Left ventricle myocardium inferior (tissue), 1 donor: Measurements from ENCODE around the gene ZNF25. TPM values are rescaled to one million over a fixed set of nuclear protein-coding genes. Genes with fewer than 3 reads are reported as not detected.
A peak's percentile ranks its signal among the peaks of the same experiment; 100 is the strongest.
"Not testable (repeated sequence)": the region's sequence is repeated elsewhere in the genome, so short reads cannot be mapped to it uniquely, and the experiment has no call there.

Source experiments
- DNase-seq: peaks from one replicate; pipeline ENCODE4 v3.0.0-alpha.2; 2020
- H3K27ac ChIP-seq: fragments of 200-600 bp; replicated peaks from 2 replicates; pipeline ENCODE4 v1.8.0; 2021
- H3K27me3 ChIP-seq: fragments of 200-600 bp; 2 replicates; pipeline ENCODE4 v1.8.0; 2021; ENCODE audit warnings: low read depth
- H3K36me3 ChIP-seq: fragments of 200-600 bp; 2 replicates; pipeline ENCODE4 v1.8.0; 2021
- H3K4me1 ChIP-seq: fragments of 200-600 bp; 2 replicates; pipeline ENCODE4 v1.8.0; 2021
- H3K4me3 ChIP-seq: fragments of 200-600 bp; 2 replicates; pipeline ENCODE4 v1.8.0; 2021; ENCODE audit warnings: mild to moderate bottlenecking, moderate library complexity
- H3K9me3 ChIP-seq: fragments of 200-600 bp; replicated peaks from 2 replicates; pipeline ENCODE4 v1.8.0; 2021
- intact Hi-C: fragments of 100-400 bp; cut with micrococcal nuclease; formaldehyde crosslinking; loops from one replicate; pipeline ENCODE4 v1.11.0; 2022
- long read RNA-seq: library from polyadenylated mRNA; unstranded; transcript quantifications from one replicate; pipeline ENCODE4 v2.0.0, GENCODE V29; 2021
- total RNA-seq: library from RNA; stranded (reverse); fragmentation: NEBNext Ultra II Directional; extraction: Animal tissue kit (Norgen Biotek cat#: 25700); gene quantifications from one replicate; pipeline ENCODE4 v1.2.1, GENCODE V29; 2021
- TF ChIP-seq, protein P1 (sequence below): fragments of 200-600 bp; IDR thresholded peaks from 2 replicates; pipeline ENCODE4 v1.8.0; 2021; ENCODE audit warnings: antibody characterized with exemption, mild to moderate bottlenecking, borderline replicate concordance
- donor health status: DM: no; HTN: yes; CAD: no; lungs with severe emphysema.

Gene ZNF25
- 17.8 TPM for total RNA-seq
- long read RNA-seq, full-length matches to known transcripts = 45 of 59 reads
- long read RNA-seq, partial matches to known transcripts = 3 of 59 reads
- long read RNA-seq, other reads (novel, unspliced or antisense) = 11 of 59 reads

DNA sequence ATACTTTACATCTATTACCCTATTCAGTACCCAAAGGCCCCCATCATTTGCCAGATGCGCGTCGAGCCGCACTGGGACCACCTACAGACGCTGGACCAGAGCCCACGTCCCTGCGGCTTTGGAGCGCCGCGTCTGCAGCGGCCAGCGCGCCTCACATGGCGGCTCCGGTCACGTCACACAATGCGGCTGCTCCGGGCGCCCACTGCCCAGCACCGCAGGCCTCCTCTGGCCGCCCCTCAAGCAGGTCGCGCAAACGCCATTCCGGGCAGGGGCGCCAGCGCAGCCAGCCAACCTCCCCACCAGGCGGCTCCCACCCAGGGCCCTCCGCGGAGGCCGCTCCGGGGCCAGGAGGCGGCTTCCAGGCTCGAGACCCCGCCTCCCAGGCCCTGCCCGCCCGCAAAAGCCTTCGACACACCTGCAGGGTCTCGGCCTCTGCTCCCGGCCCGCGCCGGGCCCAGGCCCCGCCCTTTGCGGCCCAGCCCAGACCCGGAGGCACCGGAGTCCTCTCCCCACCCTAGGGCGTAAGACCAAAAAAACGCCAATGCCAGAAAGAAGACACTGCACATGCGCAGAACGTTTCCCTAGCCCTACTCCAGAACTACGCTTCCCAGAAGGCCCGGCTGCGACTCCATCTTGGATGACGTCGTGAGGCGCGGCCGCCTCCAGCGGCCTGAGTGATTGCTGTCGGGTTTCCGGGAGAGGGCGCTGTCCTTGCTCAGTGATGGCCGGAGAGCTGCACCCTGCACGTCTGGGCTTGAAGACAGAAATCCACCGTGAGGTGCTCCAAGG is at the start of gene ZNF25:
Gene ZNF25, minus strand, starts transcription at position 557 of the 789 bp plus-strand sequence. CDS start 4,925 bp downstream, outside the sequence.
- H3K9me3 ChIP-seq = peaks cover 4% of the 10 kb centered on the region
- TF ChIP-seq, protein P1, sequence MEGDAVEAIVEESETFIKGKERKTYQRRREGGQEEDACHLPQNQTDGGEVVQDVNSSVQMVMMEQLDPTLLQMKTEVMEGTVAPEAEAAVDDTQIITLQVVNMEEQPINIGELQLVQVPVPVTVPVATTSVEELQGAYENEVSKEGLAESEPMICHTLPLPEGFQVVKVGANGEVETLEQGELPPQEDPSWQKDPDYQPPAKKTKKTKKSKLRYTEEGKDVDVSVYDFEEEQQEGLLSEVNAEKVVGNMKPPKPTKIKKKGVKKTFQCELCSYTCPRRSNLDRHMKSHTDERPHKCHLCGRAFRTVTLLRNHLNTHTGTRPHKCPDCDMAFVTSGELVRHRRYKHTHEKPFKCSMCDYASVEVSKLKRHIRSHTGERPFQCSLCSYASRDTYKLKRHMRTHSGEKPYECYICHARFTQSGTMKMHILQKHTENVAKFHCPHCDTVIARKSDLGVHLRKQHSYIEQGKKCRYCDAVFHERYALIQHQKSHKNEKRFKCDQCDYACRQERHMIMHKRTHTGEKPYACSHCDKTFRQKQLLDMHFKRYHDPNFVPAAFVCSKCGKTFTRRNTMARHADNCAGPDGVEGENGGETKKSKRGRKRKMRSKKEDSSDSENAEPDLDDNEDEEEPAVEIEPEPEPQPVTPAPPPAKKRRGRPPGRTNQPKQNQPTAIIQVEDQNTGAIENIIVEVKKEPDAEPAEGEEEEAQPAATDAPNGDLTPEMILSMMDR = peak; percentile 88
- peaks cover under 1% of the 10 kb centered on the region for H3K36me3 ChIP-seq
- intact Hi-C loops = no loop called here
- DNase-seq = peak; percentile 97
- peaks cover 23% of the 10 kb centered on the region for H3K4me1 ChIP-seq
- H3K27ac ChIP-seq = peak within 1 kb of the TSS; percentile 100
- no peaks in the 10 kb centered on the region for H3K27me3 ChIP-seq
- H3K4me3 ChIP-seq = peak within 1 kb of the TSS; percentile 98

DNA sequence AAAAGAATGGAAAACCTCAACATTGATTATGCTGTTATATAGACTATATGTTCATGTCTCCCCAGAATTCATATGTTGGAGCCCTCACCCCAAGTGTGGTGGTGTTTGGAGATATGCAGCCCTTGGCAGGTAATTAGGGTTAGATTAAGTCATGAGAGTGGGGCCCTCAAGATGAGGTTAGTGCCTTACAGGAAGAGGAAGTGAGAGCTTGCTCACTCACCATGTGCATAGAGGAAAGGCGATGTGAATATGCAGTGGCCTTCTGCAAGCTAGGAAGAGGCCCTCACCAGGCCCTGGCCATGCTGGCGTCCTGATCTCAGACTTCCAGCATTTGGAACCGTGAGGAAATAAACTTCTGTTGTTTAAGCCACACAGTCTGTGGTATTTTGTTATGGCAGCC is 48.8 kb upstream of the ZNF25 start:
- Histone ChIP-seq H3K9me3 (no peaks in the 10 kb centered on the region), H3K36me3 (peaks cover 92% of the 10 kb centered on the region), H3K4me1 (no peaks in the 10 kb centered on the region), H3K4me3 (no peak overlapping the region), H3K27me3 (no peaks in the 10 kb centered on the region), H3K27ac (no peak overlapping the region)
- DNase-seq = no peak
- intact Hi-C loops = loop anchor here (10.0 kb wide), 1 partner anchor 60 kb away; no protein-coding TSS in a partner anchor
- TF ChIP-seq, protein P1 = no peak

DNA sequence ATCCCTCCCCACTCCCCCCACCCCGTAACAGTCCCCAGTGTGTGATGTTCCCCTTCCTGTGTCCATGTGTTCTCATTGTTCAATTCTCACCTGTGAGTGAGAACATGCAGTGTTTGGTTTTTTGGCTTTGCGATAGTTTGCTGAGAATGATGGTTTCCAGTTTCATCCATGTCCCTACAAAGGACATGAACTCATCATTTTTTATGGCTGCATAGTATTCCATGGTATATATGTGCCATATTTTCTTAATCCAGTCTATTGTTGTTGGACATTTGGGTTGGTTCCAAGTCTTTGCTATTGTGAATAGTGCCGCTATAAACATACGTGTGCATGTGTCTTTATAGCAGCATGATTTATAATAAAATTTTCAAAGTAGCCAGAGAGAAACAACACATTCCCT is 42.7 kb upstream of the ZNF25 start:
- H3K27me3 ChIP-seq, H3K4me1 ChIP-seq, H3K9me3 ChIP-seq, DNase-seq, H3K4me3 ChIP-seq, H3K27ac ChIP-seq, intact Hi-C loops: not testable (repeated sequence)
- H3K36me3 ChIP-seq = peaks cover 91% of the 10 kb centered on the region

DNA sequence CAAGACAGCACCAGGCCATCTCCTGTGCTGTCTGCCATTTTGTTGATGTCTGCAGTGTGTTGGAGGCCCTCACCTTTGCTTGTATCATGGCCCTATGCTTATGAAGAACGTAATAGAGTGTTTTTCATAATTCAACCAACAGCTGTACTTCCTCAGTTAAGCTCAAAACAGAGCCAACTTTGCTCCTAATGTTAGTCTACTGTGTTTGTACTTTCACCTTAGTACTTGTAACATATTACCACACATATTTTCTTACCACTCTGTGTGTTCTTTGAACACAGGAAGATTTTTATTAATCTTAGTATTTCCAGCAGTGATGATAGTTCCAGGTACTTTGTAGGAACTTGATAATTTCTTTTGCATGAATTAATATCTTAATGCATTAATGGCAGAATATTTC is 39.9 kb upstream of the ZNF25 start:
- peaks cover 9% of the 10 kb centered on the region for H3K4me1 ChIP-seq
- TF ChIP-seq, protein P1 = no peak
- peaks cover 76% of the 10 kb centered on the region for H3K36me3 ChIP-seq
- no peaks in the 10 kb centered on the region for H3K27me3 ChIP-seq
- intact Hi-C loops = no loop called here
- no peak for DNase-seq
- no peak overlapping the region for H3K4me3 ChIP-seq
- no peak overlapping the region for H3K27ac ChIP-seq
- no peaks in the 10 kb centered on the region for H3K9me3 ChIP-seq

DNA sequence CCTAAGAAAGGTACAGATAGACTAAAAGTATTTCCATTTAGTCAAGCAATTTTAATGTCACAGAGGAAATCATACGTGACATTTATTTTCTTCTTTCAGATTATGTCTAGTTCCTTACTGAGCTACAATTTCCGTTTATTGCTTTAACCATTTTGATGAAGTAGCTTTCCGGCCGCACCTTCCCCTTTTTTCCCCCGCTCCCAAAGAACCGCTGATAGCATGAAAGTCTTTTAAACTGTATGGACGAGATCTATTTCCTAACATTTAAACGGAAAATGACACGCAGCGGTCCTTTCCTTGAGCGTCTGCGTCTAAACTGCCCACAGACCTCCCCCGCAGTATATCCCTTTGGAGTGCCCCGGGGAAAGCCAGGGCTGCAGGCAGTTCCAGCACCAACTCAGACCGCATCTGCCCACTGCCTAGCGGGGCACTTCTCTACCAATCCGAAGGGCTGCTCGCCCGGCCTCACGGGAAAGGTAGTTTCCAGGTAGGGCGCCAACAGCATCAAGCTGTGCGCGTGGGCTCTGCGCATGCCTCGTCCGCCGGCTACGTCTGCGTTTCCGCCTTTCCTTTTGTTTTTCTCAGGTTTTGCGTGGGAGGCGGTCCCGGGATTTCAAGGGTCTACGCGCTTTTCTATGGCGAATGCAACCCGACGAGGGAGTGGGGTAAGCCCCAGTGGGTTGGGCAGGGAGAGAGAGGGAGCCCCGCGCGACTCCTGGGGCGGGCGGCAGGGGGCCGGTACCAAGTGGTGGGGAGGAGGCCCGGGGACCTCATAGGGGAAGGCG is 33.9 kb upstream of the ZNF25 start, which contains the start of gene ZNF33A:
Gene ZNF33A, plus strand, starts transcription at position 557 of the 785 bp plus-strand sequence. CDS start 1,667 bp downstream, outside the sequence.
- H3K9me3 ChIP-seq = no peaks in the 10 kb centered on the region
- H3K27me3 ChIP-seq = no peaks in the 10 kb centered on the region
- TF ChIP-seq, protein P1 = no peak
- H3K4me1 ChIP-seq = peaks cover 26% of the 10 kb centered on the region
- peak within 1 kb of the TSS; percentile 100 for H3K27ac ChIP-seq
- DNase-seq = peak; percentile 87
- H3K36me3 ChIP-seq = peaks cover 19% of the 10 kb centered on the region
- intact Hi-C loops = no loop called here
- H3K4me3 ChIP-seq = peak within 1 kb of the TSS; percentile 91
